GM23338 (cell line): Measurements from ENCODE around the gene CDH4.

Source experiments
- CTCF ChIP-seq, 2 experiments: fragments of 200-600 bp in 1 of 2; sonication (generic) in 1 of 2; conservative IDR thresholded peaks; 2 replicates each; pipeline versions ENCODE4 v1.5.1 to v1.6.1; 2016 to 2017; ENCODE audit warnings: antibody characterized with exemption in 2 of 2, low read depth in 2 of 2, mild to moderate bottlenecking in 2 of 2, moderate library complexity in 1 of 2
- POLR2AphosphoS5 ChIP-seq: IDR thresholded peaks from 2 replicates; pipeline ENCODE4 v1.6.1; 2016; ENCODE audit warnings: antibody characterized with exemption, low read depth

GRCh38 chr20:61736001-61736635 lies 484.1 kb downstream of the CDH4 start:
- TF ChIP-seq CTCF (conservative IDR thresholded peaks at IDR 0.05; ENCODE audit: low read depth in 2 of 2) (no peak), POLR2AphosphoS5 (no peak)
